HG03066 (cell line): ENCODE results near the gene BBX.
A peak's percentile ranks its signal among the peaks of the same experiment; 100 is the strongest.

Experiments
- ATAC-seq: cut with Tn5 transposase; IDR thresholded peaks from one replicate; pipeline ENCODE4 v1.9.1; 2021; ENCODE audit warnings: low read depth; ENCODE audit not compliant: unreplicated experiment

BBX gene

DNA sequence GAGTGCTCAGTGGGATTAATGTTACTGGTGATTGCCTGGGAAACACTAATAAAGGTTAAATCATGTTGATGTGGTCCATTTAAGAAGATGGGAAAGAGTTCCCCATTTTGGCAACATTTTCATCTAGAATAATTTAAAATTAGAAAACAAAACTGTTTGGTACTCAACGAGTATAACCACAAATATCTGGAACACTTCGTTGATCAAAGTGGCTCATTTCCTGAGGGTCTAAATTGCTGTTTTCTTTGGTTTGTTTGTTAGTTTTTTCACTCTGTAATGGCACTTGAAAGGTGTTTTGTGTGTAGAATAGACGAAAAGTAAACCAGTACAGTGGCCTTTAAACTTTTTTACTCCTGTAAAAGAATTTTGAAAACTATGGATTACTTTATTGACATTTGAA, 73.9 kb downstream of the BBX start:
- ATAC-seq = no peak

DNA sequence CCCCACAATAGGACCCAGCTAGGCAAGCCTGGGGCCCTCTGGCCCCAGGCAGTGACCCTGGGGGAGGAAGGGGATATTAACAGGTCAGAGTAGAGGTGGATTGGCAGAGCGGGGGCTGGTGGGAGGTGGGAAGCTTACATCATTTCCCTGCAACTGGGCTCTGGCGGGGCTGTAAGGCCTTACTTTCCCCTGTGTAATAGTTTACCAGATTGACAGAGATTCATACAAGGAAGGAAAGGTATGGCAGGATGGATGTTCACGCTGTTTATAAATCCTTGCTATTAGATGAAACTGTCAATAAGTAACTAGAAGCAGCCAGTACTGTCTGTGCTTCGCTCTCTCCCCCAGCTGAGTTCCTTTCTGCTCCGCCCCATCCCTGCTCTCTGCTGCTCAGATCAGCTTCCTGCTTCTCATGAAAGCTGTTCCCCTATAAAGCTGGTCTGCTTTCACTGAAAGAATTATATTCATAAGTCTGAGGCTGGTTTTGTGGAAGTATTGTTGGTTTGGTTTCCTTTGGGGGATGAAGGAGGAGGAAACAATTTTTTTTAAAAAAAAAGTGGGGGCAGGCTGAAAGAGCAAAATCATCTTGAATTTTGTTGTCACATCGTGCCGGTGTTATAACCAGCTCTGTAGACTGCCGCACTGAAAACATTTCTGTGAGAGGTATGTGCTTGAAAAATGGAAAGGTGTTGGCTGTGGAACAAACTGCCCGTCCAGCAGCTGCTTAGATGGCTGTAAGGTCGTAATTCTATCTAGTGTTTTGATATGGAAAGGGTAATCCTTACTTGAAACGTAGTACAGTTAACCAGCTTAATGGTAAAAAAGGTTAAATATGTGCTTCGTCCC, 76.4 kb downstream of the BBX start:
- ATAC-seq = peak; percentile 93

DNA sequence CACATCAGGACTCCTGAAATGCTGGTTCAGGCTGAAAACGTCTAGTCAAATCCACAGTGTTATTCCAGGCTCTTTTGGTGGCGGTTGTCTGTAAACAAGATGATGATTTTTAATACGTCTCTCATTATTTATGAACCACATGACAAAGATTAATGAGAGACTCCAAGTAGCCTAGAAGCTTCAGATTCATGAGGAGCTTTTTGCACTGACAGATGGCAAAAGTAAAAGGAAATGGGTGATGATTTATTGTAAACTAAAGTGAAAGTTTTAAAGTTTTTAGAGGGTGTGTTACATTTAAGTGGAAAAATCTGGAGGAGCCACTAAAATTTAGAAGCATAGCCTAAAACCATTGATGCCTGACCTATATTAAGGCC, 77.0 kb downstream of the BBX start:
- no peak for ATAC-seq

DNA sequence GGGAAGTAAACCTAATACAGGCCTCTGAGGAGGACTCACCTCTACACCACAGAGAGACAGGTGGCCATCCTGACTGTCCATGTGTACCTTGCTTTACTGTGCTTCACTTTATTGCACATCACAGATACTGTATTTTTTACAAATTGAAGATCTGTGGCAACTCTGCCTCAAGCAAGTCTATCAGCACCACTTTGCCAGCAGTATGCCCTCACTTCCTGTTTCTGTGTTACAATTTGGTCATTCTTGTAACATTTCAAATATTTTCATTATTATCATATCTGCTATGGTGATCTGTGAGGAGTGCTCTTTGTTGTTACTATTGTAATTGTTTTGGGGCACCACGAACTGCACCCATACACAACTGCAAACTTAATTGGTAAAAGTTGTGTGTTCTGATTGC, 78.0 kb downstream of the BBX start:
- no peak for ATAC-seq

DNA sequence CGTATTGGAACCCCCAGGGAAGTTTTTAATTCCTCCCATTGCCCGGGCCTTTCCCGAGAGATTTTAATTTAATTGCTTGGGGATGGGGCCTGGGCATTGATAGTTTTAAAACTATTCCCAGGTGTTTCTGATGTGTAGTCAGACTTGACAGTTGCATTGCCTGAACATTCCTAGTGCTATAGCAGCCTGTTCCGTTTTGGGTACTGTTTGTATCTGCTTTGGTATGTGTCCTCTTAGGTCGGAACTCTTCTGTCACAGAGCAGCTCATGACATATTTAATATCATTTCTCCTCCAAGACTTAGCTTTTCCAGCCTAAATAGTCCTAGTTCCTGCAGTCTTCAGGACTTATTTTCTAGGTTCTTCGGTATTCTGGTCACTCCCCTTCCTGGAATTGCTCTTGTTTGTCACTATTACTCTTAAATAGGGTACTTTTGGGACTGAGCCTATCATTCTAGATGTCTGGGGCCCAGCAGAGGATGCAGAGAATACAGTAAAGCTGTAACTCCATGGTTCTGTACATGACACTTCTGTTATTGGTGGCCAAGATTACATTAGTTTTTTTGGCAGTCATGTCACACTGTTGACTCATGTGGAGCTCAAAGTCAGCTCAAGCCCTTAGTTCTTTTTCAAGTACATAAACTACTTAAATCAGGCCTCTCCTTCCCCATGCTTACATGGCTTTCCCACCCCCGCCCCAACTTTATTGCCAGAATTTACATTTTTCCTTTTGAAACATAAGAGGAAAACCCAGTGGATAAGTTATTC, 81.5 kb downstream of the BBX start:
- ATAC-seq = no peak

DNA sequence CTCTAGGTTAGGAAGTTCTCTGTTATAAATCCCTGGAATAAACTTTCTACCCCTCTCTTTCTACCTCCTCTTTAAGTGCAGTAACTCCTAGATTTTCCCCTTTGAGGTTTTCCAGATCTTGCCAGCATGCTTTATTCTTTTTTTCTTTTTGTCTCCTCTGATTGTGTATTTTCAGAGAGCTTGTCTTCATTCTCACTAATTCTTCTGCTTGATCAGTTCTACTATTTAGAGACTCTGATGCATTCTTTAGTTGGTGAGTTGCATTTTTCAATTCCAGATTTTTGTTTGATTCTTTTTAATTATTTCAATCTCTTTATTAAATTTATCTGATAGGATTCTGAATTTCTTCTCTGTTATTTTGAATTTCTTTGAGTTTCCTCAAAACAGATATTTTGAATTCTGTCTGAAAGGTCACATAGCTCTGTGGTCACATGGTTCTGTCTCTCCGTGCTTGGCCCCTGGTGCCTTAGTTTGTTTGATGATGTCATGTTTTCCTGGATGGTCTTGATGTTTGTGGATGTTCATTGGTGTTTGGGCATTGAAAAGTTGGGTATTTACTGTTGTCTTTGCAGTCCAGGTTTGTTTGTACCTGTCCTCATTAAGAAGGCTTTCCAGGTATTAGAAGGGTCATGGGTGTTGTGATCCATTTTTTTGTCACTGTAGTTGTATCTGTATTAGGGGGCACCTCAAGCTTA, 89.2 kb downstream of the BBX start:
- ATAC-seq = no peak

DNA sequence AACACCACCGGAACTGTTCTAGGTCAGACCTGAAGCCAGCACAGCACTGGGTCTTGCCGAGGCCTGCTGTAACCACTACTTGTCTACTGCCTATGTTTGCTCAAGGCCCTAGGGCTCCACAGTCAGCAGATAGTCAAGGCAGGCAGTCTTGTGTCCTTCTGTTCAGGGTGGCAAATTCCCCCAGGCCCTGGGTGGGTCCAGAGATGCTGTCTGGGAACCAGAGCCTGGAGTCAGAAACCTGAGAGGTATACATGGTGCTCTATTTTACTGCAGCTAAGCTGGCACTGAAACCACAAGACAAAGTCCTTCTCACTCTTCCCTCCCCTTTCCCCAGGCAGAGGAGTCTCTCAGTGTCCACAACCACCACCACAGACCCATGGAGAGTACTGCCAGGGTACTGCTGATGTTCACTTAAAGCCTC, 89.9 kb downstream of the BBX start:
- ATAC-seq = no peak

DNA sequence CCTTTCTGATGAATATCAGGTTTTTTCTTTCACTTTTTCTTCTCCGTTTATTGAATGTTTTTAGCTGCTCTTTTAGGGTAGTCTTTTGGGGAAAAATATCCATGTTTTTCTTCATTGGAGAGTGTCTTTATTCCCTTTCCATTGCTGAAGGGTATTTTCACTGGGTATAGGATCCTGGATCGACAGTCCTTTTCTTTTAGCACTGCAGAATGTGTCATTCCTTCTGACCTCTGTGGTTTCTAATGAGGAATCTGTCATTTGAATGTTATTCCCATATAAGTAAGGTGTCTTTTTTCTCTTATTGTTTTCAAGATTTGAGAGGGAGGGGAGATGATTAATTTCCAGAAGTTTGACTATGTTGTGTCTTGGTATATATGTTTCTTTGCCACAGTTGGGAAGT, 96.8 kb downstream of the BBX start:
- ATAC-seq = no peak

DNA sequence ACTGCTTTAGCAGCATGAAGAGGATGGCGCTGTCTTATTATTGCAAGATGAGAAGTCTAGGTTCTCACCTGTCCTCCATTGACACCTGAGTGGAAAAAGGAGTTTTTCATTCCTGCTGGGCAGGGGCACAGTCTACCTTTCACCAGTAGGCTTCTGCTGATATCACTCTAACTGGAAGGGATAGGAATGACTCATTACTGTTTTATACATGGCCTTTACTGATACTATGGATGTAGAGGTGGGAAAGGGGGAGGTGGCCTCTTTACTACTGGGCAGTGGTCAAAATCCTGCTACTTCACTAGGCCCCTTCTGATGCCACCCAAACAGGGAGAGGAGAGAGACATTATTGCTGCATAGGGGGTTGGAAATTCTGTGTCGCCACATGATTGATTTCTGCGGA, 97.8 kb downstream of the BBX start:
- no peak for ATAC-seq

DNA sequence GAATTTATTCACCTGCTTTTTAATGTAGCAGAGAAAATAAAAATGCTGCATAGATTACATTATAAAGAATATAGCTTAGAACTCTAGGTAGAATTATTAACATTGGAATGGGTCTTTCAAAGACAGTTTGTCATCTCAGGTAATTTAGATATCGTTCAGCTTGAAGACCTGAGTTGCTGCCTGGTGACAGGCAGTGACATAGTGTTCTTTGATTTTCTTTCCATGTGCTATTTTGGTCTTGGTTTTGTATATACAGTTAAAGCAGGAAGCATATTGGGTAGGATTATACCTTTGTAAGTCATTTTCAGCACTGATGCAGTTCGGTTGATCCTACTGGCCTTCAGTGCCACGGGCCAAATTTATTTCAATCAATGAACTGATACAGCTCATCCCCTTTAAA, 98.7 kb downstream of the BBX start:
- no peak for ATAC-seq

DNA sequence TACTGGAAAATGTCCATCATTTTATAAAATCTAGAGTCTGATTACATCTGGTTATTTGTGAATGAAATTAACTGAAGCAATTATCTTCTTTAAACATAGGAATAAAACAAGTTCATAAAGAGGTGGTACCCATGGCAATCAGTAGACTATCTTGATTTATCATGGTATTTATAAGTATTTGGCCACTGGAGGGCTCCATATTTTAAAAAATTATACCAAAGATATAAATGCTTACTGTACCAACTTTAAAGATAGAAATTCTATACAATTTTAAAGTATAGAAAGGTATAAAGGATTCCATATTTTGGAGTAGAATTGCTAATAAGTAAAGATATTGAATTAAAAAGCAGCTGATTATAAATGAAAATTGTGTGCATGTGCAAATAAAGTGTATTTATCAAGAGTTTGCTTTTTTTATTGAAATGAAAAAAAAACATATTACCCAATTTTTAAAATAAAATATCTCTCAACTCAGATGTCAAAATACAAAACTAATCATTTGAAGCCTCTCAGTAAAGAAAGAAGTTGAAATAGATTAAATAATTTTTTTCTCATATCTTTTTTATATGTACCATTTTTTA, 105.3 kb downstream of the BBX start:
- ATAC-seq = no peak

DNA sequence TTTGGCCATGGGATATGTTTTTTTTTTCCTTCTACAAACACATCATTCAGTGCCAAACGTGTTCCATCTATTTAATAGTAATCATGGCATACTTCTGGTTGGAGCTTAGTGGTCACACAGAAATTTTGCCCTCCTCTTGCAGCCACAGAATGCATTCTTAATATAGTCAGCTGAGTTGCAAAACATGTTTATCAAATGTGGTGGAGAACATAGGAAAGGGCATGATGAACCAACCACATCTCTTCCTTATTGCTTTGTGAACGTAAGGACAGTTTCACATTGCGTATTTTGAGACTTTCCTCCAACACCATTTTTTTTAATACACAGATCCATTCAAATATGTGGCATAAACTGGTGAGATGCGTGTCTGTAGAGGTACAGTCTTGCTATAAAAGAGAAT, 106.8 kb downstream of the BBX start:
- no peak for ATAC-seq

DNA sequence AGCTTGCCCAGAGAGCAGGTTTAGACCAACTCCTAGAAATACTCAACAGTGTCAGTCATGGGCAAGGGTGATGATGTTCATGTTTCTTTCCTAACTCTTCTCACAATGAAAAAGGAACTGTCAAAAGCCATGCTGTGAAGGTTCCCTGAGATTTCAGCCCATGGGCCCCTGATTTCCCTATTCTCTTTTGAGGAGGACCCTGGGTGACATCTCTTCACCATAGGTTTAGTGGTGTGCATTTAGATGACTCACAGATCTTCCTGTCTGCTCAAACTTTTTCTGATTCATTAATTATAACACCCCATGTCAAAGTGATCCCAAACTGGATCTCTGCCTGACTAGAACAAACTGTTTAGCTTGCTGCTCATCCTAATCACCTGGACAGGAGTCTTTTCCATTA, 108.0 kb downstream of the BBX start:
- ATAC-seq = no peak

DNA sequence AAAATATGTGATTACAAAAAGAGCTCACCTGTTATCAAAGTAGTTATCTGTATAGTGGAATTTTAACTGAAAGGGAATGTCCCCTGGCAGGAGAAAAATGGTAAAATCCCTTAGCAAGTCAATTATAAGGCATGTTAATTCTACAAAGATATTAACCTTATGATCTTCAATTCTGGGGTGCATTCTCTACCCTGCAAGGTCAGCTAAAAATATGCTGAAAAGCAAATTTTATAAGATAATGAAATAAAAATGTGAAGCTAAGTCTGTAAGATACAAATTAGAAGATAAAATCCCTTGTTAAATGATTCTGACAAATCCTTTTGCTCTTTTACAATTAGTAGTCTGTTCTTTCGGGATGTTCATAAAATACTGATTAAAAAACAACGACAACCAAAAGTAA, 109.8 kb downstream of the BBX start:
- ATAC-seq = no peak

DNA sequence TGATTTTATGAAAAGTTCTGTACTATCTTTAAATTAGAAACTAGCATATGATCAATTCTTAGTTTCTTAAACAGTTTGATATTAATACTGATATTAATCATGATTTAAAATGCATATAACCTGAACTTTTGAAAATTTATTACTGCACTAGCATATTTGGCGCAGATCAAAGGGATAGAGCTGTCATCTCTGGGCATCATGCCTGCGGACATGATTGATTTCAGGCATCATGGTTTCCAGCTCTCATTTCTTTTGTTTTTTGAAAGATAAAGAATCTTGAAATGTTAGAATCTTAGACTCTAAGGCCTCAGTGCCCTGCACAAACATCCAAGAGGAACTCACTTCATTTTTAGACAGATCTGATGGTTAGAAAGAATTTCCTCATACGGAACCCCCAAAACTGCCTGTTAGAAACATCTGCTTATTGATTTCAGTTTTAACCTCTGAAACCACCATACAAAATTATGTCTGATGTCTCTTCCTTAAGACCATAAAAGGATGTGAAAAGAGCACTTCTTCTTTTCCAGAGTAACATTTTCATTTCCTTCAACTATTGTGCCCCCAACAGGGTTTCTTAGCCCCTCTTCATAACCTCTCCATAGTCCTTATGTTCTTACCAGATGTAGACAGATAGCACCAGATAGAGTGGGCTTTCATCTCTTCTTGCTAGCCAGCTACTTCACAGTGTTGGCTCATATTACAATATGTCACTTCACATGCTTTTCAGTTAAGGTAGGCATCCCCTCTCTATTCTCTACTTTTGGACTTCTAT, 110.8 kb downstream of the BBX start:
- ATAC-seq = peak; percentile 93

DNA sequence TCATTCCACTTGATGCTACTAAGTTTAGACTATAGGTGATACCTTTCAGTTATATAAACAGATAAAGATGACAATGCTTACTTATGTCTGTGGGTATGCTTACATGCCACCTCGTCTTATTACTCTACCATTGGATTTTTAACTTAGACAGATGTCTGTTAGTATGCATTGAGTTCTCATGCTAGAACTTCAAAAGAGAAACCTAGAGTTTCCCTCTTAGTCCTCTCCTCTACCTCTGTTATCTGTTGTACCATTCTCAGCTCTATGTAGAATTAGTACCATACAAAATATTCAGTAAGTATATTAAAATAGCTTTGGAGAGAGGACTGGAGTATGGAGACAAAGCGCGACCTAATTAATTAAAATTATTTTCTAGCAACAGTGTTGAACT, 111.3 kb downstream of the BBX start:
- ATAC-seq = peak; percentile 28

DNA sequence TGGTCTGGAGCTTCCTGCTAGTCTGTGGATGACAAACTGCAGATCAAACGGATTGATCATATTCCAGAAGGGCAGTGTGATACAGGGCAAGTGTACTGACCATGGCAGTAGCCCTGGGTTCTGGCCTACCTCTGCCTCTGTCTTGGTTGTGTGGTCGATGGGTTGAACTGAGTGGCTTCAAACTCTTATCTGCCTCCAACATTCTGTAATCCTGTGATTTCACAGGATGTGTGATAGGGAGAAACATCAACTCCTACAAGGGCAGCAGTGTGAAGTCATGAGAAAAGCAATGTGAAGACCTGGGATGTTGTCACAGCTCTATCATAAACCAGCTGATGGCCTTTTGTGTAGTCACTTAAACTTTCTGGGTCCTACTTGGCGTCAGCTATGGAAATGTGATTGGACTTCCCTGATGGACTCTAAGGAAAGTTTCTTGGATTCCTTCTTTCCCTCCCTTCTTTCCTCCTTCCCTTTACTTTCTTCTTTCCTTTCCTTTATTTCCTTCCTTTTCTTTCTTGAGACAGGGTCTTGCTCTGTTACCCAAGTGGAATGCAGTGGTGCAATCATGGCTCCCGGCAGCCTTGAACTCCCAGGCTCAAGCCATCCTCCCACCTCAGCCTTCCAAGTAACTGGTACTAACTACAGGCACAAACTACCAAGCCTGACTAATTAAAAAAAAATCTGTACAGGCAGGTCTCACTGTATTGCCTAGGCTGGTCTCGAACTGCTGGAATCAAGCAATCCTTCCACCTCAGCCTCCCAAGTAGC, 114.8 kb downstream of the BBX start:
- no peak for ATAC-seq

DNA sequence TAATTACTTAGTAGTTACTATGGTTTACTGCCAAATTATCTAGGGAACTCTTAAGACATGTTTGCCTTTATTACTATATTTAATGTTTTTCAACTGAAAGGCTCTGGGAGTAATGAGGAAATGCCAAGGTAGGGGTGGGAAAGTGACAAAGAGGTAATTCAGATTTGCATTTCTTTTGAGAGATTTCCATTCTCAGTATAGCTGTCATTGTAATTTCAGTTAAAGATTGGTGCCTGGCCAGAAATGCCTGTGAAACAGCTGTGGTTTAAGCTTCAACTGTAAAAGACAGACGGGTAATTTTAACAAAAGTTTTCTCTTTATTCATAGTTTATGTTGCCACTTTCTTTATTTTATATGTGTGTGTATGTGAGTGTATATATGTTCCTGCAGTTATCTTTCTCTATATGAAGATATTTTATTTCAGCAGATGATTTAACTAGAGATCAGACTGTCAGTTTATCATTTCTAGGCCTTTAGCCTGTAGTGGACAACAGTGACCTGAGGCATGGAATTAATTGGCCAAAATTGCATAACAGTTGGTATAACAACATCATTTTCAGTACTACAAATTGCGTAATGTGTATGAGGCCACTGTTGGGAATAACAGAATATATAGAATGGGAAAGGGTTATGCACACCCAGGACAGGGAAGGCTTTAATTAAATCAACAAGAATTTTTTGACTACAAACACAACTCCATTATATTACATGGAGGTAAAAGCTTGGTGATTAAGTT, 119.0 kb downstream of the BBX start:
- ATAC-seq = peak; percentile 76
